PC-3 (cell line): ENCODE measurements around the gene ZBTB7C.

Source experiments
- EZH2 ChIP-seq: fragments of 300-600 bp; sonication (generic); IDR thresholded peaks from one replicate; pipeline ENCODE4 v1.6.1; 2017; ENCODE audit warnings: antibody characterized with exemption, mild to moderate bottlenecking, low read length; ENCODE audit not compliant: unreplicated experiment
- EZH2phosphoT487 ChIP-seq: fragments of 300-600 bp; sonication (generic); IDR thresholded peaks from 2 replicates; pipeline ENCODE4 v1.6.1; 2018; ENCODE audit warnings: mild to moderate bottlenecking, antibody characterized with exemption, low read length, borderline replicate concordance
- TF ChIP-seq, protein P1 (sequence below): fragments of 300-600 bp; sonication (generic); conservative IDR thresholded peaks from 2 replicates; pipeline ENCODE4 v1.5.1; 2017; ENCODE audit warnings: antibody characterized with exemption, low read depth, mild to moderate bottlenecking, low read length

DNA sequence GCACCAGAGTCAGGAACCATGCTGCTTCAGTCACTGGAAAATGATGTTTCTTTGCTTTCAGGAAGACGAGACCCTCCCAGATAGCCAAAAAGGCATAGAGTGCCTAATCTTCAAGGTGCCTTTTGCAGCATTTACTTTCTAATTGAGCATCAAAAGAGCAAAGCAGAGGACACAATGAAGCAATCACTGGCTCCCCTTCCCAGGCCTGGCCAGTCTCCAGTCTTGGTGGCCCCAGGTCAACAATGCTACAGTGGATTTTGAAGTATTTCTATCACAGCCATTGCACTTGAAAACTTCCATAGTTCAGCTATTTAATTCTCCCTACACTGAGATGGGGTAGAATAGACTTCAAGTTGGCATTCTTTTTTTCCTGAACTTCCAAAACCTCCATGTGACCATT, 15.4 kb downstream of the ZBTB7C start:
- TF ChIP-seq, protein P1, sequence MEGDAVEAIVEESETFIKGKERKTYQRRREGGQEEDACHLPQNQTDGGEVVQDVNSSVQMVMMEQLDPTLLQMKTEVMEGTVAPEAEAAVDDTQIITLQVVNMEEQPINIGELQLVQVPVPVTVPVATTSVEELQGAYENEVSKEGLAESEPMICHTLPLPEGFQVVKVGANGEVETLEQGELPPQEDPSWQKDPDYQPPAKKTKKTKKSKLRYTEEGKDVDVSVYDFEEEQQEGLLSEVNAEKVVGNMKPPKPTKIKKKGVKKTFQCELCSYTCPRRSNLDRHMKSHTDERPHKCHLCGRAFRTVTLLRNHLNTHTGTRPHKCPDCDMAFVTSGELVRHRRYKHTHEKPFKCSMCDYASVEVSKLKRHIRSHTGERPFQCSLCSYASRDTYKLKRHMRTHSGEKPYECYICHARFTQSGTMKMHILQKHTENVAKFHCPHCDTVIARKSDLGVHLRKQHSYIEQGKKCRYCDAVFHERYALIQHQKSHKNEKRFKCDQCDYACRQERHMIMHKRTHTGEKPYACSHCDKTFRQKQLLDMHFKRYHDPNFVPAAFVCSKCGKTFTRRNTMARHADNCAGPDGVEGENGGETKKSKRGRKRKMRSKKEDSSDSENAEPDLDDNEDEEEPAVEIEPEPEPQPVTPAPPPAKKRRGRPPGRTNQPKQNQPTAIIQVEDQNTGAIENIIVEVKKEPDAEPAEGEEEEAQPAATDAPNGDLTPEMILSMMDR = no peak
- TF ChIP-seq EZH2 (no peak), EZH2phosphoT487 (no peak)
